Neural progenitor cell (in vitro differentiated cells): ENCODE data around the gene S1PR2. TPM values are rescaled to one million over a fixed set of nuclear protein-coding genes. Genes with fewer than 3 reads are reported as not detected.

ENCODE experiments used
- DNase-seq: peaks from one replicate; pipeline ENCODE4 v3.0.0-alpha.2; 2016; ENCODE audit warnings: low spot score
- H2AFZ ChIP-seq: fragments of 200-600 bp; sonication (generic); replicated peaks from 2 replicates; pipeline ENCODE4 v1.6.1; 2016; ENCODE audit warnings: antibody characterized with exemption
- H3F3A ChIP-seq: fragments of 200-600 bp; sonication (generic); 2 replicates; pipeline ENCODE4 v1.6.1; 2016; ENCODE audit warnings: antibody characterized with exemption, low read depth
- H3K27ac ChIP-seq: fragments of 200-600 bp; sonication (generic); 2 replicates; pipeline ENCODE4 v1.5.1; 2016; ENCODE audit warnings: mild to moderate bottlenecking
- H3K27me3 ChIP-seq: fragments of 200-600 bp; sonication (generic); 2 replicates; pipeline ENCODE4 v1.6.1; 2016; ENCODE audit warnings: mild to moderate bottlenecking, moderate library complexity
- H3K36me3 ChIP-seq: fragments of 200-600 bp; sonication (generic); 2 replicates; pipeline ENCODE4 v1.5.1; 2016
- H3K4me1 ChIP-seq: fragments of 200-600 bp; sonication (generic); 2 replicates; pipeline ENCODE4 v1.6.1; 2016; ENCODE audit warnings: mixed run types
- H3K4me2 ChIP-seq: fragments of 200-600 bp; sonication (generic); 2 replicates; pipeline ENCODE4 v1.6.1; 2016
- H3K4me3 ChIP-seq: fragments of 200-600 bp; sonication (generic); 2 replicates; pipeline ENCODE4 v1.5.1; 2016
- H3K79me2 ChIP-seq: fragments of 200-600 bp; sonication (generic); 2 replicates; pipeline ENCODE4 v1.6.1; 2016; ENCODE audit warnings: low read depth
- H3K9ac ChIP-seq: fragments of 200-600 bp; sonication (generic); 2 replicates; pipeline ENCODE4 v1.6.1; 2016
- H3K9me3 ChIP-seq: fragments of 200-600 bp; sonication (generic); 2 replicates; pipeline ENCODE4 v1.5.1; 2016; ENCODE audit warnings: low read depth
- H4K20me1 ChIP-seq: fragments of 200-600 bp; sonication (generic); 2 replicates; pipeline ENCODE4 v1.6.1; 2016; ENCODE audit warnings: low read depth
- H3K27ac Mint-ChIP-seq: 3 replicates; pipeline ENCODE4 v1.8.0; 2021; ENCODE audit warnings: mixed read lengths
- H3K27me3 Mint-ChIP-seq: 2 replicates; pipeline ENCODE4 v1.8.0; 2022; ENCODE audit warnings: low read depth, mild to moderate bottlenecking, inconsistent platforms, moderate library complexity, mixed read lengths; ENCODE audit not compliant: insufficient read depth
- H3K36me3 Mint-ChIP-seq: 3 replicates; pipeline ENCODE4 v1.8.0; 2021; ENCODE audit warnings: mixed read lengths
- H3K4me1 Mint-ChIP-seq: 3 replicates; pipeline ENCODE4 v1.8.0; 2021; ENCODE audit warnings: mixed read lengths
- H3K4me3 Mint-ChIP-seq: 3 replicates; pipeline ENCODE4 v1.8.0; 2021; ENCODE audit warnings: mild to moderate bottlenecking, moderate library complexity, mixed read lengths
- H3K9me3 Mint-ChIP-seq: 3 replicates; pipeline ENCODE4 v1.8.0; 2020; ENCODE audit warnings: mixed read lengths
- EZH2 ChIP-seq: fragments of 200-600 bp; sonication (generic); IDR thresholded peaks from 2 replicates; pipeline ENCODE4 v1.6.1; 2017; ENCODE audit warnings: antibody characterized with exemption, mild to moderate bottlenecking, moderate library complexity
- EZH2phosphoT487 ChIP-seq: fragments of 200-600 bp; sonication (generic); IDR thresholded peaks from 2 replicates; pipeline ENCODE4 v1.6.1; 2017; ENCODE audit warnings: antibody characterized with exemption
- total RNA-seq: library from RNA; depleted of rRNA; stranded (reverse); fragments of >200 nt; gene quantifications from 2 replicates; pipeline ENCODE4 v1.2.3, GENCODE V29; 2015; ENCODE audit warnings: low replicate concordance
- TF ChIP-seq, protein P1 (sequence below): fragments of 200-600 bp; sonication (generic); IDR thresholded peaks from 2 replicates; pipeline ENCODE4 v1.5.1; 2017; ENCODE audit warnings: antibody characterized with exemption, mild to moderate bottlenecking

S1PR2 gene
- total RNA-seq, 1 donor from 2014 or later, result 8.5 TPM

DNA sequence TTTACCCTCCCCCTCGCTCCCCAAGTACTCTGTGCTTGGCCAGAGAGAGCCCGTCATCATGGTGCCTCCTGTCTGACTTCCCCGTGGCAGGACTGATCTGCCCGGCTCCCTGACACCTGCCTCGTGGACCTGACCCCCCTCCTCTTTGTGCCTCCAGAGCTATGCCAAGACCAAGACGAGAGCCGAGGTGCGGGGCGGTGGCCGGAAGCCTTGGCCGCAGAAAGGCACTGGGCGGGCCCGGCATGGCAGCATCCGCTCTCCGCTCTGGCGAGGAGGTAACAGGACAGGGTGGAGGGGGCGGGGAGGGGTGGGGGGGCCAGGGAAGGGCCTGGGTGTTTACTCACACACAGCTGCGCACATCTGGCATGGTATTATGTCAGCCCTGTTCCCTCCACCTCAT is 25.4 kb upstream of the S1PR2 start:
- H3K27me3 ChIP-seq, result no peaks in the 10 kb centered on the region
- H3K79me2 ChIP-seq, result peaks cover 7% of the 10 kb centered on the region
- H2AFZ ChIP-seq, result no peak overlapping the region
- no peaks in the 10 kb centered on the region for H3K36me3 ChIP-seq
- no peak overlapping the region for H3K9ac ChIP-seq
- peaks cover 6% of the 10 kb centered on the region for H3K4me1 ChIP-seq
- Mint-ChIP-seq H3K36me3 (peaks cover 17% of the 10 kb centered on the region), H3K4me3 (no peak overlapping the region), H3K9me3 (no peaks in the 10 kb centered on the region), H3K4me1 (peaks cover 8% of the 10 kb centered on the region), H3K27me3 (peaks cover 10% of the 10 kb centered on the region), H3K27ac (no peak overlapping the region)
- no peak overlapping the region for H3K4me3 ChIP-seq
- H3K4me2 ChIP-seq, result no peak overlapping the region
- H3K27ac ChIP-seq, result no peak overlapping the region
- H3F3A ChIP-seq, result peaks cover 5% of the 10 kb centered on the region
- TF ChIP-seq EZH2phosphoT487, result no peak
- no peak for TF ChIP-seq EZH2
- TF ChIP-seq, protein P1, sequence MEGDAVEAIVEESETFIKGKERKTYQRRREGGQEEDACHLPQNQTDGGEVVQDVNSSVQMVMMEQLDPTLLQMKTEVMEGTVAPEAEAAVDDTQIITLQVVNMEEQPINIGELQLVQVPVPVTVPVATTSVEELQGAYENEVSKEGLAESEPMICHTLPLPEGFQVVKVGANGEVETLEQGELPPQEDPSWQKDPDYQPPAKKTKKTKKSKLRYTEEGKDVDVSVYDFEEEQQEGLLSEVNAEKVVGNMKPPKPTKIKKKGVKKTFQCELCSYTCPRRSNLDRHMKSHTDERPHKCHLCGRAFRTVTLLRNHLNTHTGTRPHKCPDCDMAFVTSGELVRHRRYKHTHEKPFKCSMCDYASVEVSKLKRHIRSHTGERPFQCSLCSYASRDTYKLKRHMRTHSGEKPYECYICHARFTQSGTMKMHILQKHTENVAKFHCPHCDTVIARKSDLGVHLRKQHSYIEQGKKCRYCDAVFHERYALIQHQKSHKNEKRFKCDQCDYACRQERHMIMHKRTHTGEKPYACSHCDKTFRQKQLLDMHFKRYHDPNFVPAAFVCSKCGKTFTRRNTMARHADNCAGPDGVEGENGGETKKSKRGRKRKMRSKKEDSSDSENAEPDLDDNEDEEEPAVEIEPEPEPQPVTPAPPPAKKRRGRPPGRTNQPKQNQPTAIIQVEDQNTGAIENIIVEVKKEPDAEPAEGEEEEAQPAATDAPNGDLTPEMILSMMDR, result no peak
- no peak for DNase-seq
- H4K20me1 ChIP-seq, result no peaks in the 10 kb centered on the region
- H3K9me3 ChIP-seq, result no peaks in the 10 kb centered on the region

DNA sequence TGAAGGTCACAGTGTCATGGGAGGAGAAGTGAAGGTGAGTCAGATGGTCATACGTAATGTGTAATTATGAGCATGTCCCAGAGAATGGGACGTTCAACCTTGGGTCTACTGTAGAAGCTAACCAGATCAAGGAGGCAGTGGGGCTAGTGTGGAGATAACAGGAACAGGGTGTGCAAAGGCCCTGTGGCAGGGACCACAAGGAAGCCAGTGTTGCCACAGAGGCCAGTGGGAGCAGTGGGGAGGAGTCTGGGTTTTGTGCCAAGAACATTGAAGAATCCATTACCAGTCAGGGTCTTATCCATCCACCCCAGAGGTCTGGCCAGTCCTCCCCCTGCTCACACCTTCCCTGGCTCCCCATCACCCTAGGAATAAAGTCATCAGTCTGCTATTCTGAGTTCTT is 24.2 kb upstream of the S1PR2 start:
- H3K36me3 Mint-ChIP-seq, result peaks cover 17% of the 10 kb centered on the region
- H3K79me2 ChIP-seq, result peaks cover 7% of the 10 kb centered on the region

DNA sequence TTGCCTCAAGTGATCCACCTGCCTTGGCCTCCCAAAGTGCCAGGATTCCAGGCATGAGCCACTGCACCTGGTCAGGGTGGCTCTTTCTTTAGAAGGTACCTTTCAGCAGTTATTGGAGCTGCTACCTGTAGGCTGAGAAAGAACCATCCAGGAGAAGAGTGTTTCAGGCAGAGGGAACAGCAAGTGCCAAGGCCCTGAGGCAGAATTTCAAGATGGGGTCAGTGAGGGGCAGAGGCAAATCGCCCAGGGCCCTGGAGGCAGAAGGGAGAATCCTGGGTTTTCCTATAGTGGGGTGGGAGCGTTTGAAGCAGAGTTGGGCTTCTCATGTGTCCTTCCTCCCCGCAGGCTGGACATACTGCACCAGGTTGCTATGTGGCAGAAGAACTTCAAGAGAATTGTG is 23.1 kb upstream of the S1PR2 start:
- no peak overlapping the region for H2AFZ ChIP-seq
- peak overlapping the region; percentile 99 for H3K4me3 Mint-ChIP-seq
- no peak overlapping the region for H3K27ac Mint-ChIP-seq
- peaks cover 11% of the 10 kb centered on the region for H3F3A ChIP-seq
- no peaks in the 10 kb centered on the region for H3K36me3 ChIP-seq
- TF ChIP-seq EZH2phosphoT487 (no peak), EZH2 (no peak)
- TF ChIP-seq, protein P1, result no peak
- H3K9me3 ChIP-seq, result no peaks in the 10 kb centered on the region
- H3K27me3 Mint-ChIP-seq, result peaks cover 12% of the 10 kb centered on the region
- H3K36me3 Mint-ChIP-seq, result peaks cover 17% of the 10 kb centered on the region
- H3K9ac ChIP-seq, result no peak overlapping the region
- peaks cover 7% of the 10 kb centered on the region for H3K79me2 ChIP-seq
- H3K9me3 Mint-ChIP-seq, result no peaks in the 10 kb centered on the region
- H3K4me2 ChIP-seq, result no peak overlapping the region
- H3K4me1 ChIP-seq, result peaks cover 6% of the 10 kb centered on the region
- DNase-seq, result no peak
- H3K27ac ChIP-seq, result no peak overlapping the region
- no peaks in the 10 kb centered on the region for H4K20me1 ChIP-seq
- no peaks in the 10 kb centered on the region for H3K27me3 ChIP-seq
- no peak overlapping the region for H3K4me3 ChIP-seq
- peaks cover 8% of the 10 kb centered on the region for H3K4me1 Mint-ChIP-seq

More for the DNA sequence above, 24.2 kb upstream of the S1PR2 start:
- DNase-seq, result no peak
- Histone ChIP-seq H3K9me3 (no peaks in the 10 kb centered on the region), H4K20me1 (no peaks in the 10 kb centered on the region), H3K4me2 (no peak overlapping the region), H3K36me3 (no peaks in the 10 kb centered on the region), H3K4me3 (no peak overlapping the region), H3K27ac (no peak overlapping the region), H3K4me1 (peaks cover 6% of the 10 kb centered on the region), H3K27me3 (no peaks in the 10 kb centered on the region), H3K9ac (no peak overlapping the region), H2AFZ (no peak overlapping the region), H3F3A (peaks cover 11% of the 10 kb centered on the region)
- TF ChIP-seq EZH2phosphoT487 (no peak), EZH2 (no peak)
- TF ChIP-seq, protein P1, result no peak
- peaks cover 8% of the 10 kb centered on the region for H3K4me1 Mint-ChIP-seq
- no peak overlapping the region for H3K27ac Mint-ChIP-seq
- H3K4me3 Mint-ChIP-seq, result no peak overlapping the region
- H3K27me3 Mint-ChIP-seq, result peaks cover 10% of the 10 kb centered on the region
- no peaks in the 10 kb centered on the region for H3K9me3 Mint-ChIP-seq
